NCI-H345 treated with DMSO at 0.1 percent for 48 hours (cell line): ENCODE measurements around the gene NHLH2.

Experiments
- DNase-seq: peaks from one replicate; lab custom pipeline; 2025; ENCODE audit not compliant: unreplicated experiment; lab: John Stamatoyannopoulos, UW

The NHLH2 gene

GRCh38 chr1:115840605-115841460 lies at the start of gene NHLH2:
Gene NHLH2 (minus strand): TSS chr1:115841126. CDS start chr1:115838372, 2,754 bp downstream.
- no peak for DNase-seq

DNA sequence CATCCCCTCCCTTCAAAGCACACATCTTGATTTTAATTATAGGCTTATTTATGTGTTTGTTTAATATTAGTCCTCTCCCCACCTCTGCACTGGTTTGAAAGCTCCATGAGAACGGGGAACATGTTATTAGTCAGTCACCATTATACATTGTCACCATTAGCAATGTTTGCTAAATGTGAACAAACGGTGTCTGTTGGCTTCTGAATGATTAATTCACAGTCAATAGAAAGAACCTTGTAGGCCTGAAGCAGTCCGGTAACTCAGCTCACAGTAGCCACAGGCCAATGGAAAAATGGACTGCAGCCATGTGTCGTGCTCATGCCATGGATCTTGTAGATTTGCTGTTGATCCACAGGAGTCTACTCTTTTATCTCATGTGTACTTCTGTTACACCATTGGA lies 49.7 kb upstream of the NHLH2 start:
- no peak for DNase-seq

- DNase-seq: no peak
Observed at GRCh38 chr1:115888976-115889375, 48.0 kb upstream of the NHLH2 start.

DNA sequence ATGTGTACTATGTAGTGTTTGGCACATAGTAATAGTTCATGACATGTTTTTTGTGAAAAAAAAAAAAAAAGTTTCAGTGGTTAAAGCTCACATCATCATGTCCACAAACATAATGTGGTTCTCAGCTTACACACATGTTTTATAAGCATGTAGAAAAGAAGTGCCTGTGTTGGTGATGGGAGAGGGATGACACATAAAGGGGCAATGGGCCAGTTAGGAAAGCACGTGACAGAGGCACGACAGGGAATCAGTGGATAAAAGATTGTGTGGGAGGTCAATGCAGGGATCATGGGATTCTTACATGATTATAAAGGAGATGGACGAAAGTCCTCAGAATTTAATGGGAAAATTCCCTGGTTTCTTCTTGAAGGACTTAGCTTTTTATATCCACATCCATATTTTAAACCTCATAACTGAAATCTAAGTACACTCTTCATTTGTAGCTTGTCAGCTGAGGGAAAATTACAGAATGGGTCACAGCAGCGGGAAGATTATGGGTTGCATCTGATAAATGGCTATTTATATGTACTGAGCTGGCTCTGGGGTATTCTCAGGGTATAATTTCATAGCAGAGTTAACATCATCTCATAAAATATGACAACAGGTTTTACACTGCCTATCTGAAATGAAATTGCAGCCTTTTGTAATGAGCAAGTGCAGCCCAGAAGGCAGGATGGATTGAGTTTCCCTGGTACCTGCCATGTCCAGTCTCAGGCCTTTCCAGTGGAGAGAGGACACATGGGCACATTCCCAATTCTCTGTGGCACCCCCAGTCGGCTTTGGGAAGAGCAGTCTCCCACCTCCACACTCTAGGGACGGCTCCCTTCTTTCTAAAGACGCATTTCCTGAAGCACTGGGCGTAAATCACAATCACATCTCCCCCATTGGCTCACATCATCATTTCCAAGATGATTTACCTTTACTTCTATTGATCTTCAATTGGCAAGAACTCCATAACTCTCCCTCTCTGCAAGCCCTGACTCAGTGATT lies 42.3 kb upstream of the NHLH2 start:
- no peak for DNase-seq

DNA sequence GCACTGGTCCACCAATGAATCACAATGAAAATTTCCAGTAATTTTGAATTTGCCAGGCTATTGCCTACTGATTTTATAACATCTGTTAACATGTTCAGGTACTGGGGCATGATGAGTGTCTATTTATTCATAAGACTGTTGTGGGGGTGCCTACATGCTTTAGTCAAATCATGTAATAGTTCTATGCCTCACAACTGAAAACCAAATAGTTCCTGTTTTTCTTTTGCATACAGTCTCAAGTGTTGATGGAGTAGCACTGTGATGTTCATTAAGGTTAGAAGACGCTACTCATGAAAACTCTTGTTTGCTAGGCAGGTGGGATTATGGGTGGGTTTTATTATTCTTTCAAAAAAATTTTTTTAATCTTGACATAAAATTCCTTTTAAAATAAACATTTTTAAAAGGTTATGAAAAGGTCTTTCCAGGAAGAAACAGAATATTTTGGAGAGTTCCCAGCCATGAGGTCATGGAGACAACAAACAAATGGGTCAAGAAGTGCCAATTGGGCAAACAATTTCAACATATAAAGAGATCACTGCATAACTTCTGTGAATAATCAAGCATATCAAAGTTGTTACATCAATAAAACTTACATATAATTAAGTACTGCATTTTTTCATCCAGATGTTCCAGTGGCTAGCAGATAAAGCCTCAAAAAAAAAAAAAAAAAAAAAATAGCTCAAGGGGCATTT lies 40.2 kb upstream of the NHLH2 start:
- DNase-seq: no peak

DNA sequence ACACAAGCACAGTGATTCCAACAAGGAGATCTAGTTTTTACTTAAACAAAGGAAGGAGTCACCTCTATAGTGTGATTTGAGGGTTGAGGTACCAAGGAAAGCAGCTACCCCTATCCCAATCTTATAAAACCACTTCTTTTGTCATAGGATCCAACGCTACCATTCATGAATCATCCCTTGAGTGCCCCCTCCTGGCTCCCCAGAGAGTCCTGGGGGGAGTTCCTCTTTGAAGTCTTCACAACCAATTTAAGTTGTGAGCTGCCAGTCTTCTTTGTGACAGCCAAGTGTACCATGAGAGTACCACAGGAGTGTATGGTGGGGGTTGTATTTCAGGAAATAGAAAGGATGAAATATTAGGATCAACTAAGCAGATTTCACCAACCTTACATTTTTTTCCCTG lies 39.1 kb upstream of the NHLH2 start:
- DNase-seq: no peak

DNA sequence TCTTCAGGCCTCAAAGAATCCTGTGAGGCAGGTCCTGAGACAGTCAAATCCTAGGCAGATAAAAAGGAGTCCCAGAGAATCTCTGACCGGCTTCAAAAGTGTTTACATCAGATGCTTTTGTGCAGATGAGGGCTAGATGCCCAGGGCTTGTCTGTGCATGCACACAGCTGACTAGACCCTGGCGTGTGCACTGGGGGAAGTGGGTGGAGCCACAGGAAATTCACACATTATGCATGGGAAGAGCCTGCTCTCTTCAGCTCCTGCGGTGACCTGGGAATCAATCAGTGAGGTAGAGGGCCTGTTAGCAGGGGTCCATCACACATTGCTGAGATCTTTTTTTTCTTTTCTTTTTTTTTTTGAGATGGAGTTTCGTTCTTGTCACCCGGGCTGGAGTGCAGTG lies 36.6 kb upstream of the NHLH2 start:
- DNase-seq: peak; percentile 32

DNA sequence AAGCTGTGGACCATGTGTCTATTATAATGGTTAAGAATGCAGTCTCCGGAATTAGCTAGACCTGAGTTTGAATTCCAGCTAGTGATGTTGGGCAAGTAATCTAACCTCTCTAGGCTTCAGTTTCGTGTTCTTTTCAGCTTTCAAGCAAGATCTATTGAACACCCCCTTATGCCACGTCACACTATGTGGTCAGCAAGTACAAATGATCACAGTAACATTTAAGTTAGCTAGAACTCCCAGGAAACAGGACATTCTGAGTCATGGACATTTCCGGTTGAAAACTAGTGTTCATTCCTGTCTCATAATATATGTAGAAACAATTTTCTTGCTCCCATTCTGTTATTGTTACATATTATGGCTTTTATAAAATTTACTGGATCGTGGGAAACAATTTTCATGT lies 34.0 kb upstream of the NHLH2 start:
- DNase-seq: no peak

- DNase-seq: no peak
Observed at GRCh38 chr1:115874497-115874896, 33.6 kb upstream of the NHLH2 start.

GRCh38 chr1:115873184-115873583 lies 32.3 kb upstream of the NHLH2 start:
- DNase-seq: no peak

GRCh38 chr1:115869064-115869463 lies 28.1 kb upstream of the NHLH2 start:
- no peak for DNase-seq

DNA sequence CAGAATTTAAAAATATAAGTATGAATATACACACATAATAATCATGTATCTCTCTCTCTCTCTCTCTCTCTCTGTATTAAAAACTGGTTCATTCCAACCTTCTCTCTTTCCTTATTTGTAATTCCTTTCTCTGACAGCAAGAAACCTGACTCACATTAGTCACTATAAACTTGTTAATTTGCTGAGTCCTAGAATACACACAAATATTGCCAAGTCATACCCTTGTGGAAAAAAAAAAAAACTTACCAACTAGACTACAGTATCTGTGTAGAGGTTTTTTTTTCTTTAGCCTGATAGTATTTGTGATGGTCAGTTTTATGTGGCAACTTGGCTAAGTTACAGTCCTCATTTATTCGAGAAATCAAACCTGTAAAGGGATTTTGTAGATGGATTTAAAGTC lies 26.3 kb upstream of the NHLH2 start:
- DNase-seq: no peak

DNA sequence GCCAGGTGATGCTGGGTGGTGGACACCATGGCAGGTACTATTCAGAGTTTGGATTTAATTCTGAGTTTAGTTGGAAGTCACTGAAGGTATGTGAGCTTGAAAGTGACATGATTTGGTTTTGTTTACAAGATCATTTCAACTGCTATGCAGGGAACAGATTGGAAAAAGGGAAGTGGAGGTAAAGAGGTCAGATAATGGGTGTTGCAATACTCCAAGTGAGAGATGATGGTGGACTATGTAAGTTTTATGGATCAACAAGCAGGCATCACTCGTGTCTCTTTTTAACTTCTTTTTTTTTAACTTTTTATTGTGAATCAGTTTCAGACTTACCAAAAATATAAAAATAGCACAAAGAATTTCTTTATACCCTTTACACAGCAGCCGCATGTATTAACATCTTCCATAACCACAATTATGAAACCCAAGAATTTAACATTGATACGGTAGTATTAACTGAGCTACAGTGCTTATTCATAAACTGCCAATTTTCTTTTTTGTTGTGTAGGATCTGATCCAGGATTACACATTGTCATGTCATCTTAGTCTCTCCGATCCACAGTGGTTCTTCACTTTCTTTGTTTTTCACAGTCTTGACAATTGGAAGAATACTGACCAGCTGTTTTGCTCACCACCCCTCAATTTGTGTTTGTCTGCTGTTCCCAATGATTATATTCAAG lies 24.9 kb upstream of the NHLH2 start:
- no peak for DNase-seq

DNA sequence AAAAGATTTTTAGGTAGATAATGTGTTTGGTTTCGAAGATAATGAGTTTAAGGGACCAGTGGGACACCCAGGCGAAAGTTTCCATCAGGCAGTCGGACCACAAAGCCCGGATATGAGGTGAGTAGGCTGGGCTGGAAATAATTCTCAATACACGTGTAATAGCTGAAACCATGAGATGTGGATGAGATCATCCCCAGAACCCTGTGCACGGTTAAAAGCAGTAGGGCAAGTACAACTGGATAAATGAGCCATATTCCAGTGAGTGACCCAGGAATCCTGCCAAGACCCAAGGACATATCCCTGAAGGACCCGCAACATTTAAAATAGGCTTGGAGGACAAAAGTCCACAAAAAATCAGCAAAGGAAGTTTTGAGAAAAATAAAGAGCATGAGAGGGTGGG lies 21.5 kb upstream of the NHLH2 start:
- no peak for DNase-seq

- DNase-seq: no peak
Observed at GRCh38 chr1:115854005-115854404, 13.1 kb upstream of the NHLH2 start.

DNA sequence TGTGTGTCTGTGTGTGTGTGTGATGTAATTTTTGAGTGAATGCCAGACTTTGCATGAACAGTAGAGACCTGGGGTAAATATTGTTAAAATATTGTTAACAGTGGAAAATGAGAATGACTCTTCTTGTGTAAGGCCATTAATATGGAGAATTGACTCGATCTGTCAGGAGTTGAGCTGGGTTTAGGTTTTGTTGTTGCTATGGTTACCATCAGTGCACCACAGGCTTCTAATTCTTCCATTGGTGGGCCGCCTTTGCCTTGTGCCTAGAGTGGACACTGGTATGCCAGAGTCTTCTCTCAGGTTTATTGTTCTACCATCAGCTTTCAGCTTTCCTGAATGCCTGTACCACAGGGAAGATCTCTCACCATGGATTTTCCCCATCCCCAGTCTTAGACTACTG lies 10.0 kb upstream of the NHLH2 start:
- no peak for DNase-seq

GRCh38 chr1:115847787-115848186 lies 6.9 kb upstream of the NHLH2 start:
- DNase-seq: no peak

- DNase-seq: no peak
Observed at GRCh38 chr1:115842948-115843347, 2.0 kb upstream of the NHLH2 start.

DNA sequence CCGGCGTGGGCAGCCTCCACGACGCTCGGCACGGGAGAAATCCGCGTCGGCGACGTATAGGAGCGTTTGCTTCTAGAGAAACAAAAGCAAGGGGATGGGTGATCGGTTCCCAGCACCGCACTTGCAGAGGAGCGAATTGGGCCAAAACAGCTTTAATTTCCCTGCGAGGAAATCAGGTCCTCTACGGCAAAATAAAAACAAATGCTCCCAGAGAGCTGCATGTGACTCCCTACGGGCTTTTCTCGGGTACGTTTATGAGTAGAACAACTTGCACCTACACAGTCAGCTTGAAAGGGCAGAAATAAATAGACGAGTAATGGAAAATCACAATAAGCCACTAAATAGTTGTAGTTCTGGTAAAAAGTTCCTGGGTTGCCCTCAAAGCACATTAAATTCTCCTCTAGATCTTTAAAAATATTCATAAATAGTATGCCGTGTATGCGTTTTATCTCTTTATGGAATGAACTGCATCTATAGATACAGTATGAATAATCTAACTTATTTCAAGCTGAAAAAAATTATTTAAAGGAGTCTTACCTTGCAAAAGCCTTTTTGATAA lies 1.2 kb downstream of the NHLH2 start:
- no peak for DNase-seq

DNA sequence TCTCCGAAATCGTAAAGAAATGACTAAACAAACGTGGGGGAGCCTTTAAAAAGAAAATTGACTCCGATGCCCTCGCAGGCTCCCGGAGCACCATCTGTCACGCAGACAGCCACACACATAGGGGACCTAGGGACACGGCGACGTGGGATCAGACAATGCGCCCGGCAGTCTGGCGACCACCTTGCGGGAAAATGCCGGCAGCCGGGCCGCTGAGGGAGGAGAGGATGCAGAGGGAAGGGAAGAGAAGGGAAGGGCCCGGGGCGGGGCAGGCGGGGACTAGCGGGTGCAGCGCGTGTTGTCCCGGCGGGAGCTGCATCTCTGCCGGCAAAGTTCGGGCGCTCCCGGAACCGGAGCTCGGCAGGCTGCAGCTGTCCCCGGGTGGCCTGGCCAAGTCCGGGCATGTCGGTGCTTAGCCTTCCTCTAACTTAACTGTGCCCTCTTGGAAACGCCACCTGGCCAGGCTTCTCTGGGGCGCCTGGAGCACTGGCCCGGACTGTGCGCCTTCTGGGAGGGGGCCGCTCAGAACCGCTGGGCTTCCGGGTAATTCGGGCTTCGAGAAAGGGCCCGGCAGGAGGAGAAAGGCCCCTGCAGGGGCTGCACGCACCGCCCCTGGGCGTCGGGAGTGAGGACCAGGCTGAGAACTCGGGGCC lies 1.8 kb downstream of the NHLH2 start:
- no peak for DNase-seq
